Glomerular visceral epithelial cell (primary cell): ENCODE measurements around the gene PGGT1B.
A peak's percentile ranks its signal among the peaks of the same experiment; 100 is the strongest.

Experiments
- DNase-seq: peaks from one replicate; pipeline ENCODE4 v3.0.0-alpha.2; 2016; ENCODE audit errors: extremely low spot score

PGGT1B gene

DNA sequence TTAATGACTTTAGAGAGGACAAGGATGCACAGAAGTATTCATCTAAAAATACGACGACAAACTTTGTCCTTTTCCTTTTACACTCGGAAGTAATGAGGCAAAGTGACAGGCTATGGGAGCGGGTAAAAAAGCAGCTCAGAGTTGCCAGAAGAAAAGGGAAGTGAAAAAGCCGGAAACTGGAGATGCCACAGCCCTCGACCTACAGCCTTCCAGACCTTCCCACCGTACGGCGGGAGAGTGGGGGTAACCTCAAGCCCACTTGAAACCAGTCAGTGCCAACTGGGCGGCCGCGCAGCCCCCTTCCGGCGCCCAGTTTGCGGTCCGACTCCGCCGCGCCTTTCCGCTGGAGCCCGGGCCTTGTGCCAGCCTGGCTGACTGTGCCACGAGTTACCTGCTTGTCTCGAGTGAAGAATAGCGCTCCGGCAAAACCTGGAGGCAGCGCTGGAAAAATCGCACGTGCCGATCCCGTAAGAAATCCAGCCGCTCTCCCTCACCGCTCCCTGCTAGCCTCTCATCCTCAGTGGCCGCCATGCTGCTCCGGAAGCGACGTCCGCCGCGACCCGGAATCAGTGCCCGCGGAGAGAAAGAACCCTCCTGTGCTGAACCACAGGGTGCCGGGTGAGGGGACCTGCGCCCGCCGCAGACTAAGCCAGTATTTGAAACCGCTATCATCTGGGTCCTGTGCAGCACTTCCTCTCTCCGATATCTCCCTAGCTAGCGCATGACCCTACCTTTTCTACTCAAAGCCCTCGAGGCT is at the start of gene PGGT1B:
PGGT1B (minus strand) TSS at position 557 of the 757 bp plus-strand sequence; CDS start at position 531, 26 bp downstream.
- DNase-seq, result peak; percentile 75

DNA sequence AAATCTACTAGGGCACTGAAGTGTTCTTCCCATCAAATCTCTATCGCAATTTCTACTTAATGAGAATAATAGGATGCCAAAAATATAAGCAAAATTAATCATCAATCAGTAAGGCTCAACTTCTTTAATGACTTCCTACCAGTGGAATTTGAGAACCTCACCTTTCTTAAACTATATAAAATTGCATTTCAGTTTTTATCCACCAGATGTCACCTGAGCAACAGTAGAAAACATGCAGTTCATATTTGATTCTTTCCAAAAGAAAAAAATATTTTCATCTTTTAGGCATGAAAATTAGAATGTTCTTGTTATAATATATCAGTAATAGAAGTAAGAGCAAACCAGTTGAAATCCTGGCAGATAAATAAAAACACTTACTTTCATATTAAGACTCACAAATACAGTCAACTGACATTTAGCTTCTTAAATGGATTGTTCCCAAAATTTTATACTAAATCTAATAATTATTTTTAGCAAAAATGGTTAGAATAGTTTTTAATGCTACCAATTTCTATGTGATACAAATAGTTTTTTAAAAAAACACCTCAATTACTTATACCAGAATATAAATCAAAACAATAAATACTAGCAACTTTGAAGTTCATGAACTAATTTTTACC is 47.2 kb upstream of the PGGT1B start:
- peak; percentile 58 for DNase-seq

DNA sequence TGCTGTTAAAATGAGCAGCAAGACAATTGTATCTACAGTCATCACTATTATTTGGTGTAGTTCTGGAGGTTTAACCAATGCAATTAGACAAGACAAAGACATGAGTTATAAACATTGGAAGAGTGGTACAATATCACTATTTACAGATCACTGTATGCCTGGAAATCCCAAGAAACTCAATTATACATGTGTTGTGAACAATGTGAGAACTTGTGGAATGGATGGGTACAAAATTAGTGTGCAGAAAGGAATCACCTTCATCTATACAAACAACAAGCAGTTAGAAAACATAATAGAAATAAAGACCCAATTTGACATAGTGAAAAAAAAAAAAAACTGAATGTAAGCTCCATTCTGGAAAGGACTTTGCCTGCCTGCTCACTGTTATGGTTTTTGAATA is 46.1 kb upstream of the PGGT1B start:
- DNase-seq, result no peak

DNA sequence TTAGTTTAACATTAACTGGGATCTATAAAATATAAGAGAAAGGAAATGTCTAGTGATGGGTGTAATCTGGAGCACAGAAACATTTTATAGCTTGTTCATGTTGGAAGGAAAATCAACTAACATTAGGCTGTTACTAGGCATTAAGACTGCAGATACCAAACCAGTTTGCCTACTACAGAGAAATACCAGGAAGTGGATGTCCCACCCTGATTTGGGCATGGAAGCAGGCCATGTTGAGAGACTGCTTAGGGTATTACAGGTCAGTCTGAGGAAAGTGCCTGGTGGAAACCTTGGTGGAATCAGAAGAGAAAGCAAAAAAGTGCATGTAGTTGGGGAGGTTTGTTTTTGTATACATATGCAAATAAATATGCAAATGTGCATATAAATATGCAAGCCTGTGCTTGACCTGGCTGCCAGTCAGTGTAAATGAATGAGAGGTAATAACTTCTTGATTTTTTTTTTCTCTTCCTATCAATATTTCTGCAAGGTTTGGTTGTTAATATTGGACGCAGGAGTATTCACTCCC is 43.4 kb upstream of the PGGT1B start:
- no peak for DNase-seq

DNA sequence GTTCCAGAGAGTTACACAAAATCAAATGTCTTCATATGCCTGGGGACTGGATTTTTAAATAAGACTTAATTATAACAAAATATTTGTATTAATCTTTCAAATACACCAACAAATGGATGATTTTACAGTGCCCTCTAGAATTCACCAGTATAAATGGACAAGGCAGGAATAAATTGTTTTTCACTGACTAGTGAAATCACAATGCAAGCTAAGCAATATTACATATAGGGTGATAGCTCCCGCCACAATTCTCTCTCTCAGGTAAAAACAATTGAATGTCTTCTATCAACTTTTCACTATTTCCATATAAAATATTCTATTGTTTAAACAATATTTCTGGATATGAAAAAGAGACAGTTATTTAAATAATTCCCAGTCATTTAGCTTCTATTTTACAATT is 41.8 kb upstream of the PGGT1B start:
- no peak for DNase-seq

DNA sequence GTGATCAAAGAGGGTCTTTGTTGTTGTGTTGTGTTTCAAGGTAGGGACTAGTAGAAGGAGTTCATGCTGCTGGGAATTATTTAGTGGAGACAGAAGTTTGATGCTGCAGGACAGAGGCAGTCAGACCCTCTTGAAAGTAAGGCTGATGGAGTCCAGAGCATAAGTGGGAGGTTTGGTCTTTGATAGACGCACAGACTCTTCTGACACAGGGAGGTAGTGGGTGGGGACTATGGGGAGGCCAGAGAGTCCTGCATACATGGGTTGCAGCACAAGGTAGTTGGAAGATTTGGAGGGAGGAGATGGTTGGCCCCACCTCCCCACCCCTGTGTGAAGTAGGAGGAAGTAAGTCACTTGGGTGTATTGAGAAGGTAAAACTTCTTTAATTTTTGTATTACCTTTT is 36.1 kb upstream of the PGGT1B start:
- DNase-seq, result no peak

DNA sequence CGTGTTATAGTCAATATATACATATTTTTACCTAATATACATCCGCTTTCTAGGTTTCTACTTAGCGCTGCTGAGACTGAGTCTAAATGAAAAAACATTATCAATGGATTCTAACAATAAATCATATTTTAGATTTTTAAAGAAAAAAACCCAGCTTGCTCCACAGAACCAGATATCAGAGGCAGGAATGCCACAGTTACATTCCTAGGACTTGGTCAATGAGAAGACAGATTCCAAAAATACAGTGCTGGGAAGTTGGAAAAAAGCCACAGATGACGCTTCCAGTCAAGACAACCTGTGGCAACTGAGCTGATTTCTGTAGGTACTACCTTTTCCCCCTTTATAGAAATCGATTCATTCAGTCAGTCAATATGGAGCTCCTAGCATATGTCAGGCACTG is 34.4 kb upstream of the PGGT1B start:
- peak; percentile 40 for DNase-seq

DNA sequence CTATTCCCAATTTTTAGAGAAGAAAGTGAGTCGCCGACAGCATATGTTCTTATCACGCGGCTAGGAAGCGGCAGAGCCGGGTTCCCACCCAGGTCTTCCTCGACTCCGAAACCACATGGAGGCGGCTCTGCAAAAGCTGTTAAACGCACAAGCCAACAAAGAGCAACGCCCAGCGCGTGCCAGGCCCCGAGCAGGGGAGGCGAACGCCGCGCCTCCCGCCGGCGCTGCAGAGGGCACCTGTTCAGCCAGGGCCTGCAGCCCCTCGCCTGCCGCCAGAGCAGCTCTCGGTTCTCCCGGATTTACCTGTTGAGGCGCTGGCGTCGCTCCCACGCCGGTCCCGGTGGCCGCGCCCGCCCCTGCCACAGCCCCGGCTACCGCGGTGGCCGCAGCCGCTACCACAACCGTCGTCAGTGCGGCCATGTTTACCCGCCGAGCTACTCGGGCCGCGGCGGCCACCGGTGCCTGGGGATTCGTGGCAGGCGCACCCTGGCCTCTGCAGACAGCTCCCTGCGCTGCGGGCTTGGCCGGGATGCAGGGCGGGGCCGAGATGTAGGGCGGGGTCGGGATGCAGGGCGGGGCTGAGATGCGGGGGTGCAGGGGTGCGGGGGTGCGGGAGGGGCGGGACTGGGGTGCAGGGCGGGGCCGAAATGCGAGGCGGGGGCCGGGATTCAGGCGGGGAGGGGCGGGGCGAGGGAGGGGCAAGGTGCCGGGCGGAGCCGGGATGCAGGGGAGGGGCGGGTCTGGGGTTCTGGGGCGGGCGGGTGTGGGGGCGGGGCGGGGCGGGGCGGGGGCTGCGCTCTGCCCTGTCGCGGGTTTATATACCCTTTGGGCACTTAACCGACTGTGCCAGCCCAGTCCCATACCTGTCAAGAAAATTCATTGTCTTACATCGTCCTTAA is 33.7 kb upstream of the PGGT1B start, which contains the start of gene CCDC112:
CCDC112 (minus strand) TSS at position 531 of the 899 bp plus-strand sequence; CDS start at position 420, 111 bp downstream.
- DNase-seq, result peak; percentile 91

DNA sequence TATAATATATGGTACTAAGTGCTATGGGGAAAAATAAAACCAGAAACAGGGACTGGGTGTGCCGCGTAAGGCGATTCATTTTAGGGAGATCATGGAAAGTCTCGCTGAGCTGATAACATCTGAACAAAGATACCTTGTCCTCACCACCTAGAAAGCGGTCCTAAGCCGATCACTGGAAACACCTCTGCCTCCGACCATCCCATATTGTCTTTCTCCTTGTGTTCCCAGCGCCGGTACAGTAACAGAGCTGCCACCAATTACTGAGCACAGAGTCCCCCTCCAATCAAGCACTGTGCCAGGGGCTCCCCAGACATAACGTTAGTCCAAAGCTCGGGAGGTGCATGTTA is 33.1 kb upstream of the PGGT1B start:
- no peak for DNase-seq

DNA sequence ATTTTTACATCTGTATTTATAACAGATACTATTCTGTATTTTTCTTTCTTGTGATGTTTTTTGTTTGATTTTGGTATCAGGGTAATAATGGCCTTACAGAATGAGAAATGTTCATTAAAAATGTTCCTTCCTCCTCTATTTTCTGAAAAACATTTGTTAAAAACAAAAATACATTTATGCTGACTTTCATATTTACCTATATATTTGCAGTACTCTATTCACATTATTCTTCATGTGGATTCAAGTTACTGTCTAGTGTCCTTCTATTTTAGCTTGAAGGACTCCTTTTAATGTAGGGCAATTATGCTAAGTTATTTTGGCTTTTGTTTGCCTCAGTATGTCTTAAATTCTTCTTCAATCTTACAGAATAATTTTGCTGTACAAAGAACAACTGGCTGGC is 28.7 kb upstream of the PGGT1B start:
- DNase-seq, result no peak

DNA sequence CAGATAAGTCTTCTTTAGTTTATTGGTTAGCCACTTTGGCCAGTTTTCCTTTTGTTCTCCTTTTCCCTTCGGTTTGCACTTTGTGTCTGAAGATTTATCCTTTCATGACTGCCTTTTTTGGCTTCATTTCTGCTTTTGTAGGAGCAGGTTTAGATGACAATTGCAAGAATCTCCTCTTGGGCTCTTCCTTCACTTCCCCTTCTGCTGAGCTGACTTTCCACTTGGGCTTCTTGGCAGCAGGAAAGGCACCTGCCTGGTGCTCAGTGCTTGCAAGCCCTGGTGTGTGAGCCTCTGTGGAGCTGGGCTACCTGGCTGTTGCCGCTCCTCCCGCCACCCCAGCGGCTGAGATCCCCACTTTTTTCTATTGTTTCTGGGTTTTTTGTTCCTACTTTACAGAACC is 26.4 kb upstream of the PGGT1B start:
- no peak for DNase-seq

DNA sequence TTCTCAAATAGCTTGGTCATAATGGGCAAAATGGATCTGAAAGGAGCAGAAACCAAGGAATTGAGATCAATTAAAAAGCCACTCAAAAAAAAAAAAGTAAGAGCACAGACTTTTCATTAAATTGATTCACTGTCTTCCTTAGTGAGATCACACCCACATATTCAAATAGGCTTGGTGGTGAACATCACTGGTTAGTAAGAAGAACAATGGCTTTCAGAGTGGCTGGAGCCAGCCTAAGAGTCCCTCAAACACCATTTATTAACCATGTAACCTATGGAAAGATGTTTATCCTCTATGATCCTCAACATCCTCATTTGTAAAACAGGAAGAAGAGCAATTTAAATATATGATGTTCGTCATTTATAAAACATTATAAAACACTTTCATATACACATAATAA is 21.3 kb upstream of the PGGT1B start:
- no peak for DNase-seq

DNA sequence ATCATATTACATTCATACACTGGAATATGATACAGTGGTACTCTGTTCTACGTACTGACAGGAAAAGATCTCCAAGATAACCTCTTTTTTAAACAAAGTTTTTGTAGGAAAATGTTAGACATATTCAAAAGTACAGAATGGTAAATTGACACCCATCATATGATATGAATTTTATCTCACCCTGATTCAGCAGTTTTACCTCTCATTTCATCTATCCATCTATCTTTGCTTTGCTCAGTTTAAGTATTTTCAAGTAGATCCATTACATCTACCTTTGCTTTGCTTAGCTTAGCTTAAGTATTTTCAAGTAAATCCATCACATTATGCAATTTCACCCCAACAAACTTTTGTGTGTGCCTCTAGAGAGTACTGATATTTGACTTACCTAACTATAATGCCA is 19.5 kb upstream of the PGGT1B start:
- DNase-seq, result no peak

DNA sequence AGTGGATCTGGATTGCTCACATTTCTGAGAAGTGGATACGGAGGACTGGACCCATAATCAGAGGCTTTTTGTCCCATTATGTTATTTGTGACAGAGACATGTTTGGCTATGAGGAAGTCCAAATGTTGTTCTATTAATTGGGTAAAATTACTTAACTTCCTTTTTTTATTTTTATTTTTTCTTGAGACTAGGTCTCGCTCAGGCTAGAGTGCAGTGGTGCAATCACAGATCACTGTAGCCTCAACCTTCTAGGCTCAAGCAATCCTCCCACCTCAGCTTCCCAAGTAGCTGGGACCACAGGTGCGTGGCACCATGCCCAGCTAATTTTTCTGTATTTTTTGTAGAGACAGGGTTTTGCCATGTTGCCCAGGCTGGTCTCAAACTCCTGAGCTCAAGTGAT is 11.9 kb upstream of the PGGT1B start:
- DNase-seq, result no peak

DNA sequence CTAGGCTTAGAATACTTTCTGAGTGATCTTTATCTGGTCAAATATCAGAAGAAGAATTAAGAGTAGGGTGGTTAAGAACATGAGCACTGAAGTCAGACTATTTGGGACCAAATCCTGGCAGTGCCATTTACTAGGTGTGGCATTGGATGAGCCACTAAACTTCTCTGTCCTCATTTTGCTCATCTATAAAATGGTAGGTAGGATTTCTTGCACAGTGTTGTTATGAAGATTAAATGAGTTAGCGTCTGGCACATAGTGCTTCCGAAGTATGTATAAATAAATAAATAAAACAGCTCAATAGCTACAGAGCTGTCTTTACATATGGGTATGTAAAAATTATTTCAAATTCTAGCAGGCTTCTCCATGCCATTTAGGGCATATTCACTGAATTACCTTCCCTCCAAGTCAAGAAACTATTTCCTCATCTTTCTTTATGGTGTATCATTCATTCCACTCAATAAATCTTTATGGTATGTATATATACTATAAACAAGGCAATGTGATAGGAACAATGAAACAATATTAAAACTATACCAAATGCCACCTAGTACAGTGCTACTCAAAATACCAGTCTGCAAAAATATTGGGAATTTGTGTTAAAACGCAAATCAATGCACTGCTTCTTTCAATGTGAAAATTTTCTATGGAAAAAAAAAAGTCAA is 9.8 kb upstream of the PGGT1B start:
- no peak for DNase-seq

DNA sequence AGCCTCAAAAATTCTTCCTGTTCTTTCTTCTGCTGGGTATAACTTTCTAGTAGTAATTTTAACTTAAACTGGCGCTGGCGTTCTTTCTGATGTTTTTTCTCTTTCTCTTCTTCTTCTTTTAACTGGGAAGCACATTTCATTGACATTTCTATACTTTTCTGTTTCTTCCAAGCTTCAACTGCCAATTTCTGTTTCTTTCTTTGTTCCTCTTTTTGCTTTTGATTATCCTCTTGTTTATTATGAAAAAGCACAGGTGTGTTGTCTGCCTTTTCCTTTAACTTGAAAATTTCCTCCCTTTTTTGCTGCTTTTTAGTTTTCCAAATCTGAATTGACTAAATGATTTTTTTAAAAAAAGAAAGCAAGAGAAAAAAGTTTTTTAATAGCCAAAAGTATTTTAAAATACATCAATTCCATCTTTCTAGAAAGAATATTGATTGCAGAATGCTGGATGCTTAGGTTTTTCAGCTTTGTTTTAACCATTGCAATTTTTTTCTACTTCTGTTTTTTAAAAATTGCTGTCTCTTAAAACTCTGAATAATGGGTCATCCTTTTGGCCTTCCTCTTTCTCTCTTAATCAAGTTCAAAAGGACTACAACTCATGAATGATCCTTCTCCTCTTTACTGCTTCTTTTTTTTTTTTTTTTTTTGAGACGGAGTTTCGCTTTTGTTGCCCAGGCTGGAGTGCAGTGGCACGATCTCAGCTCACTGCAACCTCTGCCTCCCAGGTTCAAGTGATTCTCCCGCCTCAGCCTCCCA is 8.8 kb upstream of the PGGT1B start:
- no peak for DNase-seq

DNA sequence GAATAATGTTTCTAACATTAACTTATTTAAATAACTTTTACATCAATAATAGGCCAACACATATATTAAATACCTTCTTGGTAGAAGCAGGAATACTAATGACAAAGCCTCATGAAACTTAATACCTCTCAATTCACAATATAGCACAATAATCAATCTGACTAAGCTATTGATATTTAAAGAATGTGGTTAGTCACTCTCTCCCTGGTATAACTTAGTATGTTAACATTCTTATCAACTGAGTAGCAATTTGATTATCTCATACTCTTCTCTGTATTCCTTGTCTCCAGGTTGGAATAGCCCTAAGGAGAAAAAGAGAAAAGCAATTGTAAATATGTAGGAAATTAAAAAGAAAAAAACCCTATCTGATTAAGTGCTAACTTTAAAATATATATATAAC is 4.9 kb upstream of the PGGT1B start:
- no peak for DNase-seq

DNA sequence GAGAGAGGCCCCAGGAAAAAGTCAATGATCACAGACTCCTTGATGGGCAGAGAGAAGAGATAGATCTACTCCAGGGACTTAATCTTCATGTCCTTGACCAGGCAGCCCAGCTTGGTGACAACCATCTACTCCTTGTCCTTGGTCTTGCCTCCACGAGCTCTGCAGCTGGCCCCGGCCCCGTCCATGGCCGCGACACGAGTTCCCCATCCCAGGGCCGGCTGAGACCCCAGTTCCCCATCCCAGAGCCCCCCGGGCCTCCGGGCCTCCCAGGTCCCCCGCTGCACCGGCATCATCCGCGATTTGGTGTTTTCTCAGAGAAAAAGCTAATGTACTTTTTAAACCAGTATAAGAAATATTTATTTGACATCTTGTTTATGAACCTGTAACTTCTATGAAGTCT is 2.5 kb upstream of the PGGT1B start:
- DNase-seq, result no peak

DNA sequence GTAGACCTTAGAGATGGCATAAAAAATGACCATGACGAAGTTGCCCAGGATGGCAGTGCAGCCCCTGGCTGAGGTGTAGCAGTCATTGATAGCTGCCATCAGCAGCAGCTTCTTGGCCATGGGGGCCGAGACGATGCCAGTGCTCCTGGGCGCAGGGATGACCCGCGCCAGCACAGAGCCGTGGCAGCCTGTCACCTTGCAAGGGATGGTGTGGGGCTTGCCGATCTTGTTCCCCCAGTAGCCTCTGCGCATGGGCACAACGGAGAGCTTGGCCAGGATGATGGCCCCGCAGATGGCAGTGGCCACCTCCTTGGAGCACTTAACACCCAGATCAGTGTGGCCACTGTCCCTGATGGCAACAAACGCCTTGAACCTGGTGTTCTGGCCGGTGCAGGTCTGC is 2.1 kb upstream of the PGGT1B start:
- DNase-seq, result no peak

DNA sequence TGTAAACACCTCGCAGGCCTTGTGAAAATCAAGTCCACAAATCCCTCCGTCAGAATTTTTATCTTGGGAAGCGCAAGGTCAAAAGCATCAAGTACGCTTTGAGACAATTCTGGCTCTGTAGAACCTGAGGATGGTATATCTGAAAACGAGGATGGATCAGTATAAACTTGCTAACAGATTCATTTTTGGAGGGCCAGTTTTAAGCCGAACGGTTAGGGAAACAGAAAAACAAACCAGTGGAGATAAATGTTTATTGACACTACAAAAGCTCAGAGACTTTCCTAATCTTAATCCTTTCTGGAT is 352 bp upstream of the PGGT1B start:
- no peak for DNase-seq

DNA sequence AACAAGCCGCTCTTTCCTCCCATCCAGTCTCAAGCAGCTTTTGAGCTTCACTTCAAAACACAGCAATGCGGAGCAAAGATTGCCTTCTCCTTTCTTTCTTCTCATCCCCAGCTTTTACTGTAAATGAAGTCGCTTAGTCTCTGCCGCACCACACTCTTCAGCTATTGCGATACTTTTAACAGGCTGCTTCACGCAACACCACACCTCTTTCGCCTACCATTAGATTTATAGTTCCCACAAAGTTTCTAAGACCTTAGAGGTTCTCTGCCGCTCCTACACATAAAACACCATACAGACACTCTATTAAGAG is 711 bp downstream of the PGGT1B start:
- DNase-seq, result peak; percentile 26

DNA sequence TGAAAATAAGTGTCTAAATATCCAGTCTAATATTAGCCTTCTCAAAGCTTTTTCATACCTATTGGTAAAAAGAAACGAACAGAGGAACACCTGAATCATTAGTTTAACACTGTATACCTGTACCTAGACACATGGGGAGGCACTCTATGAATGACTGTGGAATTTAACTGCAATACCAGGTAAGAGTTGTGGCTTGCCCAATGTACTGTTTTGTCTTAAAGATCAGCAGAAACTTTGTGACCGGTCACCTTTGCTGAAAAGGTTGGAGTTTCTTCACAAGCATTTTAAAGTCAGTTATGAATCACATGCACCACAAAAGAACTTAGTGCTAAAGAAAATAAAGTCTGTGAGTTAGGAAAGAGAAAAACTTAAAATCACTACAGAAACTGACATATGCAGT is 2.4 kb downstream of the PGGT1B start:
- no peak for DNase-seq
